HCT116 (cell line): ENCODE data around the gene PLPP6. TPM values are rescaled to one million over a fixed set of nuclear protein-coding genes. Genes with fewer than 3 reads are reported as not detected.
"Not testable (repeated sequence)": the region's sequence is repeated elsewhere in the genome, so short reads cannot be mapped to it uniquely, and the experiment has no call there.

Experiments
- ATAC-seq: fragments of 200-7000 bp; cut with Tn5 transposase; 2 replicates; pipeline ENCODE4 v1.9.1; 2020; ENCODE audit warnings: mild to moderate bottlenecking, moderate library complexity
- BruUV-seq: library from RNA; stranded (reverse); fragments of 400-500 nt; replicated peaks from 2 replicates; lab custom pipeline; 2021; lab: Mats Ljungman, UMichigan
- CTCF ChIA-PET: fragments of 300-600 bp; sonication (Branson Sonifier 250); formaldehyde crosslinking; loops from one replicate; lab custom pipeline; 2021; ENCODE audit warnings: antibody characterized with exemption; lab: Charles Lee
- POLR2A ChIA-PET: fragments of 300-600, 350-600 bp; sonication (Branson Sonifier 250); formaldehyde crosslinking; loops from one replicate; lab custom pipeline; 2021; ENCODE audit warnings: antibody characterized with exemption; lab: Charles Lee
- RAD21 ChIA-PET, 2 experiments: fragments of 300-600 bp; sonication (Branson Sonifier 250); formaldehyde crosslinking; loops; one replicate each; lab custom pipeline; 2023; ENCODE audit warnings: low total read pairs in 2 of 2; ENCODE audit not compliant: uncharacterized antibody in 2 of 2, unreplicated experiment in 2 of 2, low non-redundant PET in 1 of 2; lab: Charles Lee
- DNase-seq: peaks from one replicate; pipeline ENCODE4 v3.0.0-alpha.2; 2010; ENCODE audit warnings: low read depth, low spot score
- H2AFZ ChIP-seq: fragments of 200-600 bp; shearing (Covaris generic), sonication (generic); 2 replicates; pipeline ENCODE4 v1.6.1; 2017; ENCODE audit warnings: low read depth, mixed run types, mixed read lengths, antibody characterized with exemption, low read length; ENCODE audit not compliant: poor library complexity, severe bottlenecking
- H3K27ac ChIP-seq: 2 replicates; pipeline ENCODE4 v1.5.1; 2012; ENCODE audit warnings: low read depth, low read length
- H3K27me3 ChIP-seq: fragments of 200-600 bp; sonication (generic); 2 replicates; pipeline ENCODE4 v1.6.1; 2016; ENCODE audit warnings: mixed run types, low read length, mixed read lengths; ENCODE audit not compliant: insufficient read depth
- H3K36me3 ChIP-seq, 2 experiments: fragments of 200-500 bp in 1 of 2; fragments of 200-600 bp in 1 of 2; sonication (Bioruptor generic) in 1 of 2; sonication (generic) in 1 of 2; 2 replicates each; pipeline versions ENCODE4 v1.5.1 to v1.6.1; 2014 to 2016; ENCODE audit warnings: low read length in 2 of 2, inconsistent platforms in 1 of 2, mixed read lengths in 1 of 2, mixed run types in 1 of 2; ENCODE audit not compliant: insufficient read depth in 2 of 2, control insufficient read depth in 1 of 2
- H3K4me1 ChIP-seq, 2 experiments: fragments of 200-600 bp in 1 of 2; sonication (generic) in 1 of 2; 2 replicates each; pipeline versions ENCODE4 v1.5.1 to v1.6.1; 2012 to 2017; ENCODE audit warnings: low read length in 2 of 2, inconsistent platforms in 1 of 2, mild to moderate bottlenecking in 1 of 2, mixed read lengths in 1 of 2, mixed run types in 1 of 2, moderate library complexity in 1 of 2; ENCODE audit not compliant: insufficient read depth in 2 of 2, control insufficient read depth in 1 of 2
- H3K4me2 ChIP-seq: fragments of 200-600 bp; sonication (generic); 2 replicates; pipeline ENCODE4 v1.6.1; 2017; ENCODE audit warnings: mixed run types, low read length, mixed read lengths
- H3K4me3 ChIP-seq, 2 experiments: fragments of 200-600 bp in 1 of 2; sonication (generic) in 1 of 2; replicated peaks in 1 of 2; 2 replicates each; pipeline ENCODE4 v1.5.1; 2011 to 2016; ENCODE audit warnings: low read length in 2 of 2, control low read depth in 1 of 2, low read depth in 1 of 2, mild to moderate bottlenecking in 1 of 2, mixed read lengths in 1 of 2, mixed run types in 1 of 2
- H3K79me2 ChIP-seq: fragments of 200-600 bp; sonication (generic); 2 replicates; pipeline ENCODE4 v1.6.1; 2017; ENCODE audit warnings: mild to moderate bottlenecking, mixed run types, low read length, moderate library complexity, mixed read lengths; ENCODE audit not compliant: insufficient read depth
- H3K9ac ChIP-seq: fragments of 200-600 bp; sonication (generic); 2 replicates; pipeline ENCODE4 v1.6.1; 2016; ENCODE audit warnings: low read length, mixed read lengths
- H3K9me2 ChIP-seq: fragments of 200-600 bp; sonication (generic), shearing (Covaris generic); 2 replicates; pipeline ENCODE4 v1.6.1; 2017; ENCODE audit warnings: mixed run types, mild to moderate bottlenecking, moderate library complexity; ENCODE audit not compliant: insufficient read depth
- H3K9me3 ChIP-seq, 2 experiments: fragments of 200-500 bp in 1 of 2; fragments of 200-600 bp in 1 of 2; sonication (Bioruptor generic) in 1 of 2; sonication (generic) in 1 of 2; 2 replicates each; pipeline ENCODE4 v1.6.1; 2014 to 2017; ENCODE audit warnings: low read length in 2 of 2, mixed read lengths in 2 of 2, inconsistent platforms in 1 of 2, low read depth in 1 of 2, mild to moderate bottlenecking in 1 of 2, mixed run types in 1 of 2, moderate library complexity in 1 of 2; ENCODE audit not compliant: control insufficient read depth in 1 of 2, insufficient read depth in 1 of 2
- H4K20me1 ChIP-seq: fragments of 200-600 bp; sonication (generic), shearing (Covaris generic); 2 replicates; pipeline ENCODE4 v1.6.1; 2017; ENCODE audit warnings: mixed run types, mild to moderate bottlenecking, moderate library complexity; ENCODE audit not compliant: insufficient read depth
- CEBPB ChIP-seq: IDR thresholded peaks from 2 replicates; pipeline ENCODE4 v1.6.1; 2012; ENCODE audit warnings: low read depth
- TCF7L2 ChIP-seq: IDR thresholded peaks from 2 replicates; pipeline ENCODE4 v1.7.0; 2011; ENCODE audit warnings: borderline replicate concordance, inconsistent platforms; ENCODE audit not compliant: insufficient read depth, insufficient read length; ENCODE audit errors: extremely low read depth
- YY1 ChIP-seq: IDR thresholded peaks from 2 replicates; pipeline ENCODE4 v1.6.1; 2011; ENCODE audit warnings: low read length, low read depth, moderate library complexity, mild to moderate bottlenecking; ENCODE audit not compliant: insufficient replicate concordance; ENCODE audit errors: extremely low read depth
- intact Hi-C: fragments of 100-400 bp; cut with micrococcal nuclease; formaldehyde crosslinking; loops from 2 replicates; pipeline ENCODE4 v1.10.0; 2022
- total RNA-seq: library from RNA; stranded (reverse); gene quantifications from one replicate; pipeline ENCODE4 v1.2.1, GENCODE V29; 2021; ENCODE audit not compliant: unreplicated experiment

PLPP6 gene
- total RNA-seq, 1 experiment from 2014 or later: 5.0 TPM

- Histone ChIP-seq H3K27ac (no peak overlapping the region), H3K9me2 (no peaks in the 10 kb centered on the region), H2AFZ (no peak overlapping the region), H3K4me2 (no peak overlapping the region), H3K4me1 (no peaks in the 10 kb centered on the region), H3K9me3 (no peaks in the 10 kb centered on the region), H3K9ac (no peak overlapping the region), H3K27me3 (no peaks in the 10 kb centered on the region), H3K4me3 (no peak overlapping the region), H4K20me1 (no peaks in the 10 kb centered on the region), H3K79me2 (no peaks in the 10 kb centered on the region), H3K36me3 (no peaks in the 10 kb centered on the region)
- ChIA-PET RAD21 (no interaction called here), CTCF (no interaction called here), POLR2A (no interaction called here)
- intact Hi-C loops: no loop called here
- no TSS peak for BruUV-seq
- ATAC-seq (no peak), DNase-seq (no peak)
- TF ChIP-seq TCF7L2 (no peak), CEBPB (no peak), YY1 (no peak)
Observed at GRCh38 chr9:4654538-4654937, 7.6 kb upstream of the PLPP6 start.

GRCh38 chr9:4656196-4656595 lies 5.9 kb upstream of the PLPP6 start:
- H3K27me3 ChIP-seq, ATAC-seq, DNase-seq, RAD21 ChIA-PET, H3K79me2 ChIP-seq, H3K4me3 ChIP-seq, POLR2A ChIA-PET, H3K9ac ChIP-seq, H3K9me2 ChIP-seq, intact Hi-C loops, BruUV-seq, H3K4me1 ChIP-seq, H3K9me3 ChIP-seq, H3K4me2 ChIP-seq, H3K36me3 ChIP-seq, H3K27ac ChIP-seq, H4K20me1 ChIP-seq, H2AFZ ChIP-seq: not testable (repeated sequence)
- CTCF ChIA-PET: interaction anchor here (0.9 kb wide), 1 partner anchor 16 kb away, joined by 3 read pairs; no protein-coding TSS in a partner anchor
